Measurements from ENCODE around the gene GTPBP10. TPM values are rescaled to one million over a fixed set of nuclear protein-coding genes. Genes with fewer than 3 reads are reported as not detected.

The GTPBP10 gene
- total RNA-seq, 1 experiment from 2014 or later, result 51.1 TPM

GRCh38 chr7:90387470-90388240 lies 41.1 kb downstream of the GTPBP10 start:
- peak; percentile 34 for DNase-seq (ENCODE audit: unreplicated experiment)
- intact Hi-C loops (cut with micrococcal nuclease), result no loop called here
- H3K27ac Mint-ChIP-seq (ENCODE audit: low read depth, unreplicated experiment), result no peak overlapping the region
- peaks cover 15% of the 10 kb centered on the region for H3K4me1 Mint-ChIP-seq (ENCODE audit: insufficient read depth, unreplicated experiment)
- ChIA-PET CTCF (interaction anchor here (0.7 kb wide), 1 partner anchor 219 kb away, joined by 4 read pairs; no protein-coding TSS in a partner anchor), POLR2A (interaction anchor here (1.8 to 2.7 kb wide), 2 partner anchors 10 to 14 kb away, joined by 4 to 10 read pairs; no protein-coding TSS in a partner anchor)
- no peaks in the 10 kb centered on the region for H3K9me3 Mint-ChIP-seq (ENCODE audit: unreplicated experiment)
- no peak overlapping the region for H3K4me3 Mint-ChIP-seq (ENCODE audit: unreplicated experiment)
- peaks cover 48% of the 10 kb centered on the region for H3K36me3 Mint-ChIP-seq (ENCODE audit: insufficient read depth, unreplicated experiment)
- no peak for TF ChIP-seq CTCF (IDR thresholded peaks at IDR 0.05; ENCODE audit: unreplicated experiment)
- H3K27me3 Mint-ChIP-seq (ENCODE audit: insufficient read depth, unreplicated experiment), result no peaks in the 10 kb centered on the region
- no TSS peak for BruUV-seq (replicated peaks)

- intact Hi-C loops (cut with micrococcal nuclease), result no loop called here
- Mint-ChIP-seq H3K9me3 (ENCODE audit: unreplicated experiment) (no peaks in the 10 kb centered on the region), H3K4me3 (ENCODE audit: unreplicated experiment) (no peak overlapping the region), H3K27ac (ENCODE audit: low read depth, unreplicated experiment) (no peak overlapping the region), H3K27me3 (ENCODE audit: insufficient read depth, unreplicated experiment) (no peaks in the 10 kb centered on the region), H3K36me3 (ENCODE audit: insufficient read depth, unreplicated experiment) (peaks cover 21% of the 10 kb centered on the region), H3K4me1 (ENCODE audit: insufficient read depth, unreplicated experiment) (peaks cover 6% of the 10 kb centered on the region)
- DNase-seq (ENCODE audit: unreplicated experiment), result no peak
- TF ChIP-seq CTCF (IDR thresholded peaks at IDR 0.05; ENCODE audit: unreplicated experiment), result no peak
- BruUV-seq (replicated peaks), result no TSS peak
- ChIA-PET POLR2A (interaction anchor here (0.8 to 1.4 kb wide), 2 partner anchors 13 to 42 kb away, joined by 3 read pairs; no protein-coding TSS in a partner anchor), CTCF (interaction anchor here (0.6 kb wide), 1 partner anchor 115 kb away, joined by 3 read pairs; no protein-coding TSS in a partner anchor)
Observed at GRCh38 chr7:90390926-90391325, 44.4 kb downstream of the GTPBP10 start.

- no TSS peak for BruUV-seq (replicated peaks)
- Mint-ChIP-seq H3K4me3 (ENCODE audit: unreplicated experiment) (no peak overlapping the region), H3K36me3 (ENCODE audit: insufficient read depth, unreplicated experiment) (peaks cover 15% of the 10 kb centered on the region), H3K4me1 (ENCODE audit: insufficient read depth, unreplicated experiment) (peaks cover 6% of the 10 kb centered on the region), H3K9me3 (ENCODE audit: unreplicated experiment) (no peaks in the 10 kb centered on the region), H3K27me3 (ENCODE audit: insufficient read depth, unreplicated experiment) (no peaks in the 10 kb centered on the region), H3K27ac (ENCODE audit: low read depth, unreplicated experiment) (no peak overlapping the region)
- POLR2A ChIA-PET, result interaction anchor here (0.7 to 1.4 kb wide), 2 partner anchors 12 to 43 kb away, joined by 3 read pairs; partner anchors contain the start of gene CLDN12
- CTCF ChIA-PET, result interaction anchor here (0.7 to 0.8 kb wide), 2 partner anchors 19 to 45 kb away, joined by 3 to 4 read pairs; no protein-coding TSS in a partner anchor
- no peak for DNase-seq (ENCODE audit: unreplicated experiment)
- TF ChIP-seq CTCF (IDR thresholded peaks at IDR 0.05; ENCODE audit: unreplicated experiment), result no peak
- intact Hi-C loops (cut with micrococcal nuclease), result no loop called here
Observed at GRCh38 chr7:90391488-90391887, 45.0 kb downstream of the GTPBP10 start.

- Mint-ChIP-seq H3K27me3 (ENCODE audit: insufficient read depth, unreplicated experiment) (no peaks in the 10 kb centered on the region), H3K4me3 (ENCODE audit: unreplicated experiment) (no peak overlapping the region), H3K4me1 (ENCODE audit: insufficient read depth, unreplicated experiment) (no peaks in the 10 kb centered on the region), H3K9me3 (ENCODE audit: unreplicated experiment) (no peaks in the 10 kb centered on the region), H3K36me3 (ENCODE audit: insufficient read depth, unreplicated experiment) (no peaks in the 10 kb centered on the region), H3K27ac (ENCODE audit: low read depth, unreplicated experiment) (no peak overlapping the region)
- CTCF ChIA-PET, result no interaction called here
- TF ChIP-seq CTCF (IDR thresholded peaks at IDR 0.05; ENCODE audit: unreplicated experiment), result no peak
- BruUV-seq (replicated peaks), result no TSS peak
- intact Hi-C loops (cut with micrococcal nuclease), result no loop called here
- DNase-seq (ENCODE audit: unreplicated experiment), result no peak
- POLR2A ChIA-PET, result no interaction called here
Observed at GRCh38 chr7:90396420-90396819, 49.9 kb downstream of the GTPBP10 start.
